Measurements from ENCODE around the gene DNAI1. TPM values are rescaled to one million over a fixed set of nuclear protein-coding genes. Genes with fewer than 3 reads are reported as not detected.

Gene DNAI1
- total RNA-seq, 2 experiments from 2014 or later, result not detected

GRCh38 chr9:34562135-34562745 is 103.6 kb downstream of the DNAI1 start:
- ChIA-PET CTCF (interaction anchor here (0.8 to 2.2 kb wide), 4 partner anchors 19 to 66 kb away, joined by 3 to 8 read pairs (median 4); no protein-coding TSS in a partner anchor), POLR2A (no interaction called here)

GRCh38 chr9:34563262-34563661 is 104.7 kb downstream of the DNAI1 start:
- ChIA-PET CTCF (interaction anchor here (2.1 kb wide), 1 partner anchor 28 kb away, joined by 8 read pairs; no protein-coding TSS in a partner anchor), POLR2A (no interaction called here)

- ChIA-PET CTCF (interaction anchor here (0.5 to 1.3 kb wide), 2 partner anchors 27 to 118 kb away, joined by 3 to 4 read pairs; no protein-coding TSS in a partner anchor), POLR2A (no interaction called here)
These were observed 106.0 kb downstream of the DNAI1 start for GRCh38 chr9:34564617-34565016.

GRCh38 chr9:34565856-34566255 is 107.3 kb downstream of the DNAI1 start:
- CTCF ChIA-PET, result no interaction called here
- POLR2A ChIA-PET, result no interaction called here

- CTCF ChIA-PET, result no interaction called here
- POLR2A ChIA-PET, result no interaction called here
These were observed 107.7 kb downstream of the DNAI1 start for GRCh38 chr9:34566322-34566721.

GRCh38 chr9:34566972-34567371 is 108.4 kb downstream of the DNAI1 start:
- ChIA-PET POLR2A (no interaction called here), CTCF (no interaction called here)

GRCh38 chr9:34568133-34568532 is 109.5 kb downstream of the DNAI1 start:
- ChIA-PET POLR2A (no interaction called here), CTCF (no interaction called here)

- POLR2A ChIA-PET, result no interaction called here
- CTCF ChIA-PET, result no interaction called here
These were observed 110.2 kb downstream of the DNAI1 start for GRCh38 chr9:34568774-34569173.

GRCh38 chr9:34570376-34570775 is 111.8 kb downstream of the DNAI1 start:
- ChIA-PET POLR2A (no interaction called here), CTCF (interaction anchor here (1.8 kb wide), 1 partner anchor 21 kb away, joined by 5 read pairs; no protein-coding TSS in a partner anchor)

Other genes with a start within 250 kb of the DNAI1 start
- gene KIF24, start 129.5 kb upstream of the DNAI1 start, total RNA-seq, result 1 to 10 TPM; 7.1 to 7.2 TPM
- 10 to 100 TPM; 30.3 to 30.8 TPM for gene NUDT2, start 129.2 kb upstream of the DNAI1 start, total RNA-seq
- 1 to 10 TPM; 3.3 to 3.8 TPM for gene MYORG, start 81.9 kb upstream of the DNAI1 start, total RNA-seq
- 1 to 10 TPM; 8.4 to 8.7 TPM for gene FAM219A, start 235 bp upstream of the DNAI1 start, total RNA-seq
- under 1 TPM; 0.38 to 0.61 TPM for gene ENHO, start 64.2 kb downstream of the DNAI1 start, total RNA-seq
- gene CNTFR, start 130.9 kb downstream of the DNAI1 start, total RNA-seq, result not detected
- 10 to 100 TPM; 34.1 to 39.5 TPM for gene RPP25L, start 153.3 kb downstream of the DNAI1 start, total RNA-seq
- 10 to 100 TPM; 66.7 to 71.8 TPM for gene DCTN3, start 161.7 kb downstream of the DNAI1 start, total RNA-seq
- gene ARID3C, start 170.3 kb downstream of the DNAI1 start, total RNA-seq, result under 1 TPM; 0.25 to 0.34 TPM
- 100 to 1,000 TPM; 141 to 147 TPM for gene SIGMAR1, start 179.0 kb downstream of the DNAI1 start, total RNA-seq
- 10 to 100 TPM; 42.6 to 42.9 TPM for gene GALT, start 187.9 kb downstream of the DNAI1 start, total RNA-seq
- gene IL11RA, start 193.4 kb downstream of the DNAI1 start, total RNA-seq, result 10 to 100 TPM in 1 of 2 experiments, 1 to 10 TPM in 1; 9.3 to 11.1 TPM
- gene CCL27, start 203.9 kb downstream of the DNAI1 start, total RNA-seq, result under 1 TPM; 0.29 to 0.44 TPM
- not detected for gene CCL19, start 232.5 kb downstream of the DNAI1 start, total RNA-seq

Data from activated CD8-positive, alpha-beta memory T cell treated with anti-CD3 and anti-CD28 coated beads for 36 hours (primary cell).